Naive thymus-derived CD8-positive, alpha-beta T cell (primary cell): ENCODE measurements around the gene COG1. TPM values are rescaled to one million over a fixed set of nuclear protein-coding genes. Genes with fewer than 3 reads are reported as not detected.

Source experiments
- ATAC-seq, 2 donors: fragments of 150-1000 bp; cut with Tn5 transposase in 1 of 2; sonication (Bioruptor Pico), chemical (Tn5 transposase) in 1 of 2; 1 replicate in 1 of 2; 2 replicates in 1 of 2; pipeline ENCODE4 v1.10.0; 2021; ENCODE audit warnings: mild to moderate bottlenecking in 2 of 2, moderate library complexity in 2 of 2
- POLR2A ChIA-PET: fragments of 350-600 bp; sonication (Branson Sonifier 250); formaldehyde crosslinking; loops from one replicate; lab custom pipeline; 2021; ENCODE audit warnings: antibody characterized with exemption; lab: Charles Lee
- DNase-seq, 10 donors: peaks; one replicate each; pipeline versions ENCODE4 v3.0.0 to v3.0.0-alpha.2; 2020 to 2022
- H3K27ac Mint-ChIP-seq, 10 donors: one replicate each; pipeline ENCODE4 v1.8.0; 2020 to 2022; ENCODE audit warnings: mild to moderate bottlenecking in 10 of 10, mixed read lengths in 10 of 10, moderate library complexity in 4 of 10, inconsistent platforms in 1 of 10
- H3K27me3 Mint-ChIP-seq, 5 donors: one replicate each; pipeline ENCODE4 v1.8.0; 2021 to 2022; ENCODE audit warnings: mixed read lengths in 5 of 5
- H3K36me3 Mint-ChIP-seq, 3 donors: one replicate each; pipeline ENCODE4 v1.8.0; 2020 to 2022; ENCODE audit warnings: mixed read lengths in 3 of 3, mild to moderate bottlenecking in 2 of 3, inconsistent platforms in 1 of 3
- H3K4me1 Mint-ChIP-seq, 4 donors: one replicate each; pipeline ENCODE4 v1.8.0; 2021 to 2022; ENCODE audit warnings: mixed read lengths in 4 of 4
- H3K4me3 Mint-ChIP-seq, 10 donors: one replicate each; pipeline ENCODE4 v1.8.0; 2020 to 2022; ENCODE audit warnings: mild to moderate bottlenecking in 10 of 10, mixed read lengths in 10 of 10, moderate library complexity in 6 of 10, inconsistent platforms in 1 of 10
- H3K9me3 Mint-ChIP-seq, 9 donors: one replicate each; pipeline ENCODE4 v1.8.0; 2020 to 2022; ENCODE audit warnings: mixed read lengths in 9 of 9, mild to moderate bottlenecking in 3 of 9, inconsistent platforms in 1 of 9, moderate library complexity in 1 of 9
- polyA plus RNA-seq, 3 donors: library from polyadenylated mRNA; unstranded; fragments of 300-500 nt; fragmentation: Illumina TruSeq; gene quantifications; one replicate each; pipeline ENCODE4 v1.2.3, GENCODE V29; 2021
- total RNA-seq, 8 experiments: library from RNA in 2 of 8; stranded (reverse) in 2 of 8; gene quantifications; one replicate each; pipeline ENCODE4 v1.2.3 and lab custom pipeline; 2021 to 2026

COG1 gene
- total and polyA plus RNA-seq, 5 experiments from 2014 or later, result 17.0 to 97.4 (median 38.0) TPM

DNA sequence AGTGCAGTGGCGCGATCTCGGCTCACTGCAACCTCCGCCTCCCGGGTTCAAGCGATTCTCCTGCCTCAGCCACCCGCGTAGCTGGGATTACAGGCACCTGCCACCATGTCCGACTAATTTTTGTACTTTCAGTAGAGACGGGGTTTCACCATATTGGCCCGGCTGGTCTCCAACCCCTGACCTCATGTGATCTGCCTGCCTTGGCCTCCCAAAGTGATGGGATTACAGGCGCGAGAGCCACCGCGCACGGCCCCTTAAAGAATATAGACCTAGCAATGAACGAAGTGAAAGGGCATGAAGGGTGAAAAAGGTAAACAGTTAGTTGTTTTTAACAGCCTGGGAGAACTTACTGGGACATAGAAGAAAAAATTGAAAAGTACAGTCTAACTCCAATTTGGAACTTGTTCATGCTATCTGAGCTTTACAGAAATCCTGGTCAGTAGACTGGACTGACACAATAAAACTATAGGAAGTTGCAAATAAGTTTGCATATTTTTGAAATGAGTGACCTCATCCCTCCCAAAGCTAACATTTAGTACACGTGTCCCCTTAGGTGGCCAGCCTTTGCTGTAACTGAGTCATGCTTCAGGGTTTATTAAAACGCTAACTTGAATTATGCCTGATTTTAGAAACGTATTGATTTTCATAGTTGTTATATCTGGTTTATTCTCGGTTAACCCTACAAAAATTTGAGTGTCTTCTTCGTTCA lies 1.8 kb downstream of the COG1 start:
- Mint-ChIP-seq H3K9me3 (peaks cover 0 to 2% (median 0%) of the 10 kb centered on the region in 9 donors), H3K4me3 (peak overlapping the region; percentile 44 to 95 (median 66)), H3K27ac (peak overlapping the region; percentile 25 to 91 (median 78)), H3K4me1 (peaks cover 13 to 51% (median 31%) of the 10 kb centered on the region in 4 donors), H3K36me3 (peaks cover 9 to 39% (median 25%) of the 10 kb centered on the region in 3 donors), H3K27me3 (no peaks in the 10 kb centered on the region)
- POLR2A ChIA-PET, result interaction anchor here (1.1 to 7.4 kb wide), 3 partner anchors 11 to 37 kb away, joined by 3 to 59 read pairs (median 4); a partner anchor contains a TSS
- ATAC-seq (no peak), DNase-seq (no peak)

DNA sequence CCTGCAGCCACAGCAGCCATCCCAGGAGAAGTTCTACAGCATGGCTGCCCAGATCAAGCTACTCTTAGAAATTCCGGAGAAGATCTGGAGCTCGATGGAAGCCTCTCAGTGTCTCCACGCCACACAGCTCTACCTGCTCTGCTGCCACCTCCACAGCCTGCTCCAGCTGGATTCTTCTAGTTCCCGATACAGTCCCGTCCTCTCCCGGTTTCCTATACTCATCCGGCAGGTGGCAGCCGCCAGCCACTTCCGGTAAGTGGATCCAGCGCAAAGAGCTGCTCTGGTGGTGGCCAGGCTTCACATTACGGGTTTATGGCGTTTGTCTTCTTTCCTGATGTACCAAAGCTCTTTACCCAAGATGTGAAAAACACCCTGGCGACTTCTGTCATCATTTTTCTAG lies 3.6 kb downstream of the COG1 start:
- Mint-ChIP-seq H3K27me3 (no peaks in the 10 kb centered on the region), H3K36me3 (peaks cover 9 to 58% (median 39%) of the 10 kb centered on the region in 3 donors), H3K4me1 (peaks cover 14 to 58% (median 31%) of the 10 kb centered on the region in 4 donors), H3K4me3 (peak overlapping the region in 1 of 10 donors; percentile 48), H3K9me3 (peaks cover 0 to 2% (median 0%) of the 10 kb centered on the region in 9 donors), H3K27ac (peak overlapping the region in 6 of 10 donors; percentile 67 to 83 (median 71))
- no peak for DNase-seq
- no peak for ATAC-seq
- POLR2A ChIA-PET, result interaction anchor here (1.0 to 7.4 kb wide), 2 partner anchors 15 to 35 kb away, joined by 4 to 59 read pairs; a partner anchor contains a TSS

DNA sequence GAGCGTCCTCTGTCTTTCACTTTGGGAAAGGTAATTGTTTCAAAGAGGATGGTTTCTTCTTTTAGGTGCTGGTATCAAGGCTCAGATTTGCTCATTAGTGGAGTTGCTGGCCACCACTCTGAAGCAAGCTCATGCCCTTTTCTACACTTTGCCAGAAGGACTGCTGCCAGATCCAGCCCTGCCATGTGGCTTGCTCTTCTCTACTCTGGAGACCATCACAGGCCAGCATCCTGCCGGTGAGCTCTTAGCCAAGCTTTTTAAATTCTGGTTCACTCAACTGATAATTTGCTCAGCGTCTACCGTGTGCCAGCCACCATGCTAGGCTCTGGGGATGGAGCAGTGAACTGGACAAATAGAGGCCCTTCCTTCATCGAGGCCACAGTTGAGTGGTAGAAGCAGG lies 4.3 kb downstream of the COG1 start:
- Mint-ChIP-seq H3K4me3 (peak overlapping the region in 1 of 10 donors; percentile 18), H3K36me3 (peaks cover 9 to 64% (median 43%) of the 10 kb centered on the region in 3 donors), H3K9me3 (peaks cover 0 to 2% (median 0%) of the 10 kb centered on the region in 9 donors), H3K27ac (peak overlapping the region in 4 of 10 donors; percentile 9 to 80 (median 38)), H3K27me3 (no peaks in the 10 kb centered on the region), H3K4me1 (peaks cover 15 to 60% (median 29%) of the 10 kb centered on the region in 4 donors)
- ATAC-seq, result no peak
- POLR2A ChIA-PET, result interaction anchor here (0.6 to 7.4 kb wide), 3 partner anchors 10 to 34 kb away, joined by 3 to 59 read pairs (median 6); a partner anchor contains a TSS
- no peak for DNase-seq

DNA sequence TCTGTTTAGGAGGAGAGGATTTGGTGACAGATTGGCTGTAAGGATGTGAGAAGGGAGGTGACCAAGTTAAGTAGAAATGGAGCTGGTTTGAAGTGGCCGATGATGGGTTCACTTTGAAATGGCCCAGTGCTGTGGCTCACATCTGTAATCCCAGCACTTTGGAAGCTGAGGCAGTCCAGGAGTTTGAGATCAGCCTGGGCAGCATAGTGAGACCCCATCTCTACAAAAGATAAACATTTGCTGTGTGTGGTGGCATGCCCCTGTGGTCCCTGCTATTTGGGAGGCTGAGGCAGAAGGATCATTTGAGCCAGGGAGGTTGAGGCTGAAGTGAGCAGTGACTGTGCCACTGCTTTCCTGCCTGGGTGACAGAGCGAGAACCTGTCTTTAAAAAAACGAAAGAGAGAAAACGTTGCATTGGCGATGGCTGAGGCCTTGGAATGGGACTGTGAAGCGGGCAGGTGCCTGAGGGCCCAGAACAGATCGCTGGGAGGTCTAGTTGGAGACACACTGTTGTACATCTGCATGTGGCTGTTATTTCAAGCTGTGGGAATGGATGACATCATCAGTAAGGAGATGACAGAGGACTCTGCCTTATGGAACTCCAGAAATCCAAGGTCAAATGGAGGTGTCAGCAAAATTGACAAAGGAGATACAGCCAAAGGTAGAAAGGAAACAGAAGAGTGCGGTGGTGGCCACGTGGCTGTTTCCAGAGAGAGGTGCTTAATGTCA lies 5.5 kb downstream of the COG1 start:
- H3K36me3 Mint-ChIP-seq, result peaks cover 9 to 75% (median 46%) of the 10 kb centered on the region in 3 donors
- peak overlapping the region in 9 of 10 donors; percentile 5 to 84 (median 45) for H3K27ac Mint-ChIP-seq
- H3K4me1 Mint-ChIP-seq, result peaks cover 21 to 70% (median 37%) of the 10 kb centered on the region in 4 donors
- peaks cover 0 to 2% (median 0%) of the 10 kb centered on the region in 9 donors for H3K9me3 Mint-ChIP-seq
- POLR2A ChIA-PET, result interaction anchor here (0.7 to 7.4 kb wide), 3 partner anchors 9 to 33 kb away, joined by 4 to 59 read pairs (median 6); a partner anchor contains a TSS
- DNase-seq, result no peak
- H3K4me3 Mint-ChIP-seq, result no peak overlapping the region
- ATAC-seq, result no peak
- H3K27me3 Mint-ChIP-seq, result no peaks in the 10 kb centered on the region

DNA sequence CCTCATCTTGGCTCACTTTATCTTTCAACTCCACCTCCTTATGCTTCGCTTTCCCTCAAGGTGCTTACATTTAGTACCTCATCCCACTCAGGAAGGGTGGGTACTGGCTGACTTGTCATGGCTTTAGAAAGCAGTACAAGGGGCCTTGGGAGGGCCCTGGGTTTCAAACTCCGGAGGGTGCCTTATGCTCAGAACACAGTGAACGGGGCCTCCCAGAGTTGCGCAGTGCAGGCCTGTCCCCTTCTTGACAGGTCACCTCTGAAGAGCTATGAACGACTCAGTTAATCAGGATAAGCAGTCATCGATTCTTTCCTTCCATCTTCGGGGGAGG lies 6.0 kb downstream of the COG1 start:
- peaks cover 23 to 70% (median 37%) of the 10 kb centered on the region in 4 donors for H3K4me1 Mint-ChIP-seq
- peak overlapping the region in 4 of 10 donors; percentile 10 to 85 (median 66) for H3K27ac Mint-ChIP-seq
- POLR2A ChIA-PET, result no interaction called here
- no peaks in the 10 kb centered on the region for H3K27me3 Mint-ChIP-seq
- ATAC-seq (no peak), DNase-seq (no peak)
- H3K9me3 Mint-ChIP-seq, result peaks cover 0 to 2% (median 0%) of the 10 kb centered on the region in 9 donors
- H3K36me3 Mint-ChIP-seq, result peaks cover 9 to 77% (median 46%) of the 10 kb centered on the region in 3 donors
- H3K4me3 Mint-ChIP-seq, result no peak overlapping the region

DNA sequence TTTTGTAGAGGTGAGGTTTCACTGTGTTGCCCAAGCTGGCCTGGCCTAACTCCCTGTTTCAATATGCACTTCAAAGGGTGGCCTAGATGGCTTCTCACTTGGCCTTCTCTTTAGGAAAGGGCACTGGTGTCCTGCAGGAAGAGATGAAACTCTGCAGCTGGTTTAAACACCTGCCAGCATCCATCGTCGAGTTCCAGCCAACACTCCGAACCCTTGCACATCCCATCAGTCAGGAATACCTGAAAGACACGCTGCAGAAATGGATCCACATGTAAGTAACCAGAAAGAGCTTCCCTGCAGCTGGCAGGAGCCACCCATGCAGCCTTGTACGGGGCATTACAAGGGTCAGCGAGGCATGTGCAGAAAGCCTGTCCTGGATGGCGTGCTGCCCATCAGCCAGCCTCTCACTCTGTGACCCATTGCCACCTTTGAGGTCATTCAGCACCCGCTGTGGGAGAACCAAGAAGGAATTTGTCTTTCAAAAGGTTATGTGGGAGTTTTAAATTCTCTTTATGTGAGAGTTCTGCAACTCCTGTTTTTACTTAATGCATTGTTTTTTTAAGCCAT lies 7.0 kb downstream of the COG1 start:
- peaks cover 9 to 83% (median 46%) of the 10 kb centered on the region in 3 donors for H3K36me3 Mint-ChIP-seq
- peaks cover 0 to 2% (median 0%) of the 10 kb centered on the region in 9 donors for H3K9me3 Mint-ChIP-seq
- DNase-seq, result no peak
- H3K27me3 Mint-ChIP-seq, result no peaks in the 10 kb centered on the region
- POLR2A ChIA-PET, result interaction anchor here (0.7 kb wide), 1 partner anchor 32 kb away, joined by 4 read pairs; no protein-coding TSS in a partner anchor
- no peak overlapping the region for H3K4me3 Mint-ChIP-seq
- ATAC-seq, result no peak
- H3K4me1 Mint-ChIP-seq, result peaks cover 22 to 71% (median 38%) of the 10 kb centered on the region in 4 donors
- H3K27ac Mint-ChIP-seq, result peak overlapping the region in 3 of 10 donors; percentile 19 to 20 (median 20)

DNA sequence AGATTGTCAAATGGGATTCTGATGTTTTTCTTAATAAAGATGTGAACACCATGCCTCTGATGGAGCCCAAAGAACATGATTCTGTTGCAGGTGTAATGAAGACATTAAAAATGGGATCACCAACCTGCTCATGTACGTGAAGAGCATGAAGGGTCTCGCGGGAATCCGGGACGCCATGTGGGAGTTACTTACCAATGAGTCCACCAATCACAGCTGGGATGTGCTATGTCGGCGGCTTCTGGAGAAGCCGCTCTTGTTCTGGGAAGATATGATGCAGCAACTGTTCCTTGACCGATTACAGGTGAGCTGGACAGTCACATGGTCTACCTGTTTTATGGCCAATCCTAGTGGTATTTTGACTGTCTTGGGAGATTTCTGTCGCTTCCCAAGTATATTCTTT lies 7.6 kb downstream of the COG1 start:
- H3K4me1 Mint-ChIP-seq, result peaks cover 22 to 73% (median 40%) of the 10 kb centered on the region in 4 donors
- no peak for DNase-seq
- POLR2A ChIA-PET, result interaction anchor here (0.7 kb wide), 1 partner anchor 31 kb away, joined by 4 read pairs; no protein-coding TSS in a partner anchor
- H3K27ac Mint-ChIP-seq, result peak overlapping the region in 2 of 10 donors; percentile 15 to 72
- no peak overlapping the region for H3K4me3 Mint-ChIP-seq
- peaks cover 0 to 2% (median 0%) of the 10 kb centered on the region in 9 donors for H3K9me3 Mint-ChIP-seq
- no peaks in the 10 kb centered on the region for H3K27me3 Mint-ChIP-seq
- peaks cover 9 to 89% (median 47%) of the 10 kb centered on the region in 3 donors for H3K36me3 Mint-ChIP-seq
- no peak for ATAC-seq

DNA sequence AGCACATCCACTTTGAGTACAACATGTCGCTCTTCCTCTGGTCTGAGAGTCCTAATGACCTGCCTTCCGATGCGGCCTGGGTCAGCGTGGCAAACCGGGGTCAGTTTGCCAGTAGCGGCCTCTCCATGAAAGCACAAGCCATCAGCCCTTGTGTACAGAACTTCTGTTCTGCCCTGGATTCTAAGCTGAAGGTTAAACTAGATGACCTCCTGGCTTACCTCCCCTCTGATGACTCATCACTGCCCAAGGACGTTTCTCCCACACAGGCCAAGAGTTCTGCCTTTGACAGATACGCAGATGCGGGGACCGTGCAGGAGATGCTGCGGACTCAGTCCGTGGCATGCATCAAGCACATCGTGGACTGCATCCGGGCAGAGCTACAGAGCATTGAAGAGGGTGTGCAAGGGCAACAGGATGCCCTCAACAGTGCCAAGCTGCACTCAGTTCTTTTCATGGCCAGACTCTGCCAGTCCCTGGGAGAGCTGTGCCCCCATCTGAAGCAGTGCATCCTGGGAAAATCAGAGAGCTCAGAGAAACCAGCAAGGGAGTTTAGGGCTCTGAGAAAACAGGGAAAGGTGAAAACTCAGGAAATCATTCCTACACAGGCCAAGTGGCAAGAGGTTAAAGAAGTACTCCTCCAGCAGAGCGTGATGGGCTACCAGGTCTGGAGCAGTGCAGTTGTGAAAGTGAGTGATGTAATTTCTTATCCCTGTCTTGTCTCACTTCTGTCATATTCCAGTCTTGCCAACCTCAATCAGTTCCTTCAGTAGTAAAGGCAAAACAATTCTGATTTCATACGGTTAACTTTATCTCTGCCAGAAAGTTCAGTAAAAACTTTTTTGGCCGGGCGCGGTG lies 8.6 kb downstream of the COG1 start:
- H3K36me3 Mint-ChIP-seq, result peaks cover 9 to 94% (median 49%) of the 10 kb centered on the region in 3 donors
- no peaks in the 10 kb centered on the region for H3K27me3 Mint-ChIP-seq
- DNase-seq (no peak), ATAC-seq (no peak)
- H3K4me3 Mint-ChIP-seq, result peak overlapping the region in 1 of 10 donors; percentile 22
- peaks cover 22 to 65% (median 39%) of the 10 kb centered on the region in 4 donors for H3K4me1 Mint-ChIP-seq
- peak overlapping the region in 9 of 10 donors; percentile 46 to 74 (median 72) for H3K27ac Mint-ChIP-seq
- POLR2A ChIA-PET, result interaction anchor here (2.1 kb wide), 1 partner anchor 30 kb away, joined by 10 read pairs; a partner anchor contains a TSS
- peaks cover 0 to 2% (median 0%) of the 10 kb centered on the region in 9 donors for H3K9me3 Mint-ChIP-seq

DNA sequence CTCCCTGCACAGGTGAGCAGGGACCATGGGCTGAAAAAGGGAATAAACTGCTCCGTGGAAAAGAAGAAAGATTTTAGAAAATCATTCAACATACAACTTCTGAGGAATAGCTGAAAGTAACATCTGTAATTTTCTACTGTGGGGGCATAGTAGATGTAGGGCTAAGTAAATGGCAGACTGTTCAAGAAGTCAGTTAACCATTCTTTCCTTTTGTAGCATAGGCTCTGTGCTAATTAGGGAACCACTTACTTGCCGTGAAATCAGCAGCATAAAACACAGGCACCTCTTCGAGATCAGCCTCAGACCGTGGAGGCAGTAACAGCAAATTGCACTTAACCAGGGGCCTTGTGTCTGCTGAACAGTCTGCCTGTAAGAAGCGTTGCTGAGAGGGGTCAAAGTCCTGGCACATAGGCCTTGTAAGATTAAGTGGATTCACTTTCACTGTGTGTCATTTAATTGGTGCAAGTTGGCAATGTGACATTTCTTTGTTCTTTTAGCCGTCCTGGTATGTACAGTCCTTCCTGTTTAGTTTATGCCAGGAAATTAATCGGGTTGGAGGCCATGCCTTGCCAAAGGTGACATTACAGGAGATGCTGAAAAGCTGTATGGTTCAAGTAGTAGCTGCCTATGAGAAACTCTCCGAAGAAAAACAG lies 10.4 kb downstream of the COG1 start:
- Mint-ChIP-seq H3K27ac (peak overlapping the region; percentile 89 to 96 (median 92)), H3K4me3 (peak overlapping the region; percentile 52 to 81 (median 73)), H3K9me3 (no peaks in the 10 kb centered on the region), H3K27me3 (no peaks in the 10 kb centered on the region), H3K4me1 (peaks cover 20 to 55% (median 33%) of the 10 kb centered on the region in 4 donors), H3K36me3 (peaks cover 4 to 93% (median 39%) of the 10 kb centered on the region in 3 donors)
- POLR2A ChIA-PET, result interaction anchor here (1.4 to 2.1 kb wide), 4 partner anchors 10 to 29 kb away, joined by 4 to 17 read pairs (median 9); partner anchors contain the start of gene COG1
- ATAC-seq (peak; percentile 56 to 63), DNase-seq (peak in 2 of 10 donors; percentile 36 to 37)

DNA sequence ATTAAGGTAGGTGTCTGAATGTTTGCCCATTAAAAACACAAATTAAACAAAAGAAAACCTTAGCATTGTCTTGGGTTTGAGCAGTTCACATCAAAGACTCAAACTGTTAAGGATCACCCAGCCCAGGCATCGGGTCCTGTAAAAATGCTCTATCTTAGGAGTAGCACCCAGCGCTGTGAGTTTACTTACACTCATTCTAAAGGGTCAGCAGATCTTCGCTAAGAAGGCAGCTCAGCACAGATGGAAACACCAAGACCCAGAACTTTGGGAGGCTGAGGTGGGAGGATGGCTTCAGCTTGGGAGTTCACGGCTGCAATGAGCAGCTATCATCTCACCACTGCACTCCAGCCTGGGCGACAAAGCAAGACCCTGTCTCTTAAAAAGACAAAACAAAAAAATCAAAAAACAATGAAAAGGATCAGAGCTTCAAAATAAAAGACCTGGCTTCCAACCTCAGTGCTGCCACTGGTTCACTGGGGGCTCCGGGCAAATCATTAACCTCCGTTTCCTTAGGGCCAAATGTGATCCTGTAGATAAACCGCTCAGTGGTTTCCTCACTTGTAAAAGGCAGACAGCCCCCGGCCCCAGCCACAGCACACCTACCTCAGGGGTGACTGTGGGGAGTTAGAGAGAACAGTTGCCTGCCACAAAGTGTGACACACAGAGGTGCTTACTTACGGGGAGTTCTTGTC lies 11.1 kb downstream of the COG1 start:
- peak overlapping the region; percentile 52 to 81 (median 73) for H3K4me3 Mint-ChIP-seq
- H3K9me3 Mint-ChIP-seq, result no peaks in the 10 kb centered on the region

More for the DNA sequence above, 11.1 kb downstream of the COG1 start:
- H3K36me3 Mint-ChIP-seq, result peaks cover 10 to 93% (median 41%) of the 10 kb centered on the region in 3 donors
- ATAC-seq (peak; percentile 81 to 89), DNase-seq (peak in 8 of 10 donors; percentile 18 to 70 (median 60))
- POLR2A ChIA-PET, result interaction anchor here (1.4 to 1.8 kb wide), 3 partner anchors 11 to 28 kb away, joined by 4 to 17 read pairs (median 8); partner anchors contain the start of gene COG1
- H3K27ac Mint-ChIP-seq, result peak overlapping the region; percentile 89 to 96 (median 92)
- H3K4me1 Mint-ChIP-seq, result peaks cover 24 to 50% (median 34%) of the 10 kb centered on the region in 4 donors
- H3K27me3 Mint-ChIP-seq, result no peaks in the 10 kb centered on the region
